GM18517 (cell line): ENCODE measurements around the gene GLB1L2.

Experiments used
- ATAC-seq: cut with Tn5 transposase; IDR thresholded peaks from one replicate; pipeline ENCODE4 v1.9.1; 2021; ENCODE audit warnings: mild to moderate bottlenecking, moderate library complexity; ENCODE audit not compliant: unreplicated experiment

Gene GLB1L2

DNA sequence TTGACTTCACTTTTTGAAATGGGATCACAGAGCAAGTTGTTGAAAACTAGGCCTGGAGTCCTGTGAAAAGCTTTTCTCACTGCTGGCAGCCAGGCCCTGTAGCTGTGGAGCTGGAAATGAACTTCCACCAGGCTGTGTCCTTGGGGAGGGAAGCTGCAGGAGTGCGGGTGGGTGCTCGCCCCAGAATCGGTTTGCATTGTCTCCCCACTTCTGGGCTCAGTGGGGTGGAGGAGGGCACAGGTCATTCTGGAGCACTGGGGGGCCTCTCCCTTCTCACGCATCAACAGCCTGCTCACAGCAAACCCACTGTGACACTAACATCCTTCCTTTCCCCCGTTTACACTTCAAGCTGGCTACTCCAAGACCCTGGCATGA is 15.2 kb downstream of the GLB1L2 start:
- no peak for ATAC-seq

DNA sequence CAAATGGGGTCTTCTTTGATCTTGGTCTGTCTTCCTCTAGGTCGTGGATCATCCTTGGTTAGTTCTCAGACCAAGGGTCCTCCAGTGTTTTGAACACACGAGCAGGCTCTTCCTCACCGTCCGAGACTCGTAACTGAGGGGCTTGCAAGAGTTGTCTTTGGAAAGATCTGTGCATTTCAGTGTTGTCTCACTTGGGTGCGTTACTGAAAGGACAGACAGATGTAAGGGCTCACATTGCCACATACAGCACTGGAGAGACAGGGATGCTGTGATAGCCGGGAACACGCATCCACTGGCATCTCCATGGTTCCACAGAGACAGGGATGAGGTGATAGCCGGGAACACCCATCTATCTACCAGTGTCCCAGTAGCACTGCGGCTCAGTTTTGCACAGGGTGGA is 15.7 kb downstream of the GLB1L2 start:
- no peak for ATAC-seq

DNA sequence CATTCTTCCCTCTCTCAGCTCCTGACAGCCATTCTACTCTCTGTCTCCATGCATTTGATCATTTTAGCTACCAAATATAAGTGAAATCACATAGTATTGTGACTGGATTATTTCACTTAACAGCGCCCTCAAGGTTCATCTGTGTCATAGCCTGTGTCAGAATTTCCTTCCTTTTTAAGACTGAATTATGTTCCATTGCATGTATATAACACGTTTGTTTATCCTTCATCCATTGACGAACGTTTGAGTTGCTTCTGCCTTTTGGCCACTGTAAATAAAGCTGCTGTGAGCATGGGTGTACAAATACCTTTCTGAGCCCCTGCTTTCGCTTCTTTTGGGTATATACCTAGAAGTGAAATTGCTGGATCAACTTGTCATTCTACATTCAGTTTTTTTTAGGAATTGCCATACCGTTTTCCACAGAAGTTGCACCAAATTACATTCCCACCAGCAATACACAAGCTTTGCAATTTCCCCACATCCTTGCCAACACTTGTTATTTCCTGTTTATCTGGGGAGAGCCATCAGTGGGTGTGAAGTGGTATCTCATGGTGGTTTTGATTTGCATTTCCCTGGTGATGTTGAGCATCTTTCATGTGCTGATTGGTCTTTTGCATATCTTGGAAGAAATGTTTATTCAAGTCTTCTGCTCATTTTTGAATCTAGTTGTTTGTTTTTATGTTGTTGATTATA is 17.5 kb downstream of the GLB1L2 start:
- ATAC-seq: no peak

DNA sequence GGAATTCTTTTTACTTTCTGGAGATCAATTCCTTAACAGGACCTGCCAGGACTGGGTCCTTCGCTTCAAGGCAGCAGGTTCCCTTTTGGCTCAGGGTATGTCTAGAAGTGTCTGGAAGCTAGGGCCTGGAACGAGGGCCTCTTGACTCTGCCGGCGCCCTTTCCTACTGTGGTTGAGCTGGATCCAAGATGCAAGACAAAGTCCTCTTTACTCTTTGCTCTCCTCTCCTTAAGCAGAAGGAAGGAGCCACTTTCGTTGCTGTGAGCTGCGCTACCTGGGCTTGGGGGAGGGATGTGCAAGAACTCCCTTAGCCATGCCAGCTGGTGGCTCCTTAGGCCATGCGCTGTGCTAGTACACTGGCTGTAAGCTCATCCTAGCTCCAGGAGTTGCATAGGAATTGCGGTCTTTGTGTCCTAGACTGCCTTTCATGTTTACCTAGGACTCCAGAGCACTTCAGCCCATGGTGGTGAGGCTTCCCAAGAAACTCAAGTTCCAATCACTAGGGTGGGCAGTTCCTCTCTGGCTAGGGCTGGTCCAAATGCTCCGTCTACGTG is 18.1 kb downstream of the GLB1L2 start:
- ATAC-seq: no peak

DNA sequence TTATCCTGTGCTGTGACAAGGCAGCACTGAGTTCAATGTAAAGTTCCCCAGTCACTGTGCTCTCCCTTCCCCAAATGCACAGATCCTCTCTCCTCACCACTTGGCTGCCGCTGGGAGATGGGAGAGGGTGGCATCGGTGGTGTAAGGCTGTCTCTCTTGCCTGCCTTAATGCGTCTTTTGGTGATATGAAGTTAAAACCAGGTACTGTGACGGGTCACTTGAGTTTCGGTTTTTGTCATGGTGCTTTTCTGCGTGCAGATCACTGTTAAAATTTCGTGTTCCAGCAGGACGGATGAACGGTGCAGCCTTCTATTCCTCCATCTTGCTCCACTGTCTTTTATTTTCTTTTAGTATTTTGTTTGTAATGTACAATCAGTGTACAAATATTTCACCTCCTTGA is 18.6 kb downstream of the GLB1L2 start:
- ATAC-seq: no peak

DNA sequence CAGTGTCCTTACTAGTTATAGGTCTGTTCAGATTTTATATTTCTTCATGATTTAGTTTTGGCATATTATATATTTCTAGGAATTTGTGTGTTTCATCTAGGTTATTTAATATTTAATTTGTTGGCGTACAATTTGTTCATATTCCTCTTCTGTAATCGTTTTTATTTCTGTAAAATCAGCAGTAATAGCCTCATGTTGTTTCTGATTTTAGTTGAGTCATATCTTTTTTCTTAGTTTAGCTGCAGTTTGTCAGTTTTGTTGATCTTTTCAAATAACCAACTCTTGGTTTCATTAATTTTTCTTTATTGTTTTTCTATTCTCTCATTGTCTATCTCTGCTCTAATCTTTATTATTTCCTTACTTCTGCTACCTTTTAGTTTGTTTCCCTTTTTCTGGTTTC is 20.3 kb downstream of the GLB1L2 start:
- no peak for ATAC-seq

DNA sequence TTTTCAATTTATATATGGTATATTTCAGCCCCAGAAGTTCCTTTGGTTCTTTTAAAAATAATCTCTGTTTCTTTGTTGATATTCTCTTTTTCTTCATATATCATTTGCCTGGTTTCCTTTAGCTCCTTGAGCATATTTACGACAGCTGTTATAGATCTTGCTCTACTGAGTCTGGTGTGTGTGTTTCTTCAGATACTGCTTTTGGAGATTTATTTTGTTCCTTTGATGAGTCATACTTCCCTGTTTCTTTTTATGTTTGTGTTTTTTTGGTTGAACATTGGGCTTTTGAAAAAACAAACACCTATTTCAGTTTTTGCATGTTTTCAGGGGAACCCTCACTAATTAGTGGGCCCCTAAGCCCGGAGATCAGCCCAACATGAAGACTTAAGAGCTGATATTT is 23.3 kb downstream of the GLB1L2 start:
- ATAC-seq: no peak

DNA sequence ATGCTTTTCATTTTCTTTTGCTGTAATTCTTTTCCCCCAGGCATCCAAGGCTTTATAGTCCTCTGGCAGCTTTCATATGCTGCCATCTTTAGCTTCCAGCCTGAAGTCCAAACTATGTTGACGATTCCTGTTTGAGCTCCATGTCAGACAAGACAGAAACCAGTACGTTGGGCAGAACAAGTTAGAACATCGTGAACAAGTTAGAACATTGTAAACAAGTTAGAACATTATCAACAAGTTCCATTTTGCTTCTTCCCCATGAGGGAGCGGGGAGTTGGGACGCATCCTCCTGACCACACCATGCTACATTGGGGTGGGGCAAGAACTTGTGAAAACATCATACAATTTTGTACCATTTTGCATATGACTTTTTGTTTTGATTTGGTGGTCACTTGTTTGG is 23.9 kb downstream of the GLB1L2 start:
- ATAC-seq: no peak

DNA sequence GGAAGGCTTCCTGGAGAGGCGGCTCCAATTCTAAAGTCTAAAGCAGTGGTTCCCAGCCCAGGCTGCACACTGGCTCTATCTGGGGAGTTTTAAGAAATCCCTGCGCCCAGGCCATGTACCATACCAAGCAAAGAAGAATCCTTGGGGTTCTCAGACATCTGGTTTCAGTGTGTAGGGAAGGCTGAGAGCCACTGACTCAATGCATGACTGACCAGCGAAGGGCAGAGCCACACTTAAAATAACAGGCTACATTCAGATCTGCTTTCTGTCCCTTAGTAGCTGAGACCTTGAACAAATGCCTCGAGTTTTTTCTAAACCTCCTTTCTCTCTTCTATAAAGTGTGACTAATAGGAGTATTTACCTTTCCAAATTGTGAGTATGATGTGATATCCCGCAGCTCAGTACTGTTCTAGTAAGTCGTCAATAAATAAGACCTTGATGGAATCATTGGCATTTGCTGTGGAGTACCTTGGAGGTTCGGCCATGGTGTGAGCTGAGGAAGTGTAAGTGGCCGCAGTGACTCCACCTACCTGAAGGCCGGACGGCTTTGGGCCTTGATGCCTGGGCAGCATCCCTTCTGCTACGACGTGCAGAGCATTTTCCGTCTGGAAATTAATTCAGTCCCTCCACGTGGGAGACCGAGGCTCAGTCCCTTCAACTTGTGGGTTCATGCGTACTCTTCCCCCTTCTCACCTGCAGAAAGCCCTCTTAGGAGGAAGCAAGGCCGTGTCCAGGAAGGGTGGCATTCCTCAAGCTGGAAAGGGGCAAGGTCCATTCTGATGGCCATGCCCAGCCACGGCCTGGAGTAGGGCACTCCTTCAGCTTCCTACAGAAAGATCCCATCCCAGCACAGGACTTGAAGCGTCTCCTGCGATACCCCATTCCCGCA is 25.1 kb downstream of the GLB1L2 start:
- no peak for ATAC-seq

DNA sequence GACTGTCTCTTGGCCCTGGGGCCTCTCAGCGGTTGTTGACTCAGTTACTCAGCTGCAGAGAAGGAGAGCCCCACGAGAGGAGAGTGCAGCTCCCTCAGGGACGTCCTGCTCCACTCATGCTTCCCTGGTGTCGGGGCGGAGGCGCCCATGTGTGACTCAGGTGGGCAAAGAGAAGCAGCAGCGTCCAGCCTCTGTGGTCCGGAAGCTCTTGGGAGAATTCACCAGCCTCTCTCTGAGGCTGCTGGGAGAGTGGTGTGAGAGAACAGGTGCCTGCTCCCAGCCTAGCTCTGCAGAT is 25.7 kb downstream of the GLB1L2 start:
- ATAC-seq: no peak

DNA sequence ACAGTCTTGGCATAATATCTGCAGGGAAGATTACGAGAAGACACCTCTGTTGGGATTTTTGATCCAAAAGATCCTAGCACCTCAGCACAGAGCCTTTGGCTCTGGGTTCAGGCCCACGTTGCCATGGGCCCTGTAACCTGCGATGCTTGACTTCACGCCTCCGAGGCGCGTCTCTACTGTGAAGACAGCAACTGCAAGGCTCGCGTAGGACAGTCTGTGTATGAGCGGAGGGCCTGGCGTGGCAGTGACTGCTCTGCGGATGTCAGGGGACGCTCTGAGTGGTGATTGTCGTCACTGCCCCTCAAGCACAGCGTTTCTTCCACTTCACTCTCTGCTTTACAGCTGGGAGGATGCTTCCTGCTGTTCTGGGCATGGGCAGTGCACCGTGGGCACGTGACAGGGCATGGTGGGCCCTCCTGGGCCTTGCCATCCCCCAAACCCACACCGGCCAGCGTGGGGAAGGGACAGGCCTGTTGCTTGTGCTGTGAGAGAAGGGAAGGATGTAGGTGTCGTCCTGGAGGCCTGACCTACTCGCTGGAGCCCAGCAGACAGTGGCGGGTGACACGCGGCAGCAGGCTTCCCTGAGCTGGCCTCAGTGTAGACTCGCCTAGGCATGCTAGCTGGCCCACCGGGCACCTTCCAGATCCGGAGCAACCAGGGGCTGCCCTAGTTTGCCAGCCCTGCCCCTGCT is 26.5 kb downstream of the GLB1L2 start:
- ATAC-seq: no peak

DNA sequence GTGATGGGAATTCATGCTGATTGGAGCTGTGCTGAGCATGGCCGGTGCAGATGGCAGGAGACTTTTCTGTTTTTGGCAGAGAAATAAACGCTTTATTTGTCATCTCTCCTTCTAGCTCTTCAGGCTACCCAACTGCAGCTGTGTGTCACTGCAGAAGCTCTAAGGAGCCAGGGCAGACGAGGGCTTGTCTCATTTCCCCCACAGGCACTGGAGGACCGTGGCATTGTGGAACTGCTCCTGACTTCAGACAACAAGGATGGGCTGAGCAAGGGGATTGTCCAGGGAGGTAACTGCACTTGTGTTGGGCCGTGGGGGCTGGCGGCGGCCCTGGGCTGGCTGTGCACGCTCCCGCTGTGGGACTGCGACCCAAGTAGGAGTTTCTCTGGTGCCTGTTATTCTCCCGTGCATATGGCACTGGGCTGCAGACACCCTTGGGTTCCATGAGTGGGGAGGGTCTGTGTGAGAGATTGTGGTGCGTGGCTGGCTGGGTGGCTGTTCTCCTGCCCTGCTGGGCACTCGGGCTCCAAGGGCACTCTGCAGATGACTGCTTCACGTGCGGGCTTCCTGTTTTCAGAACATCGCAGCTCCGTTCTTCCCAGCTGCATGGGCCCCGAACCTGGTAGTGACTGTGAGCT is 27.2 kb downstream of the GLB1L2 start:
- no peak for ATAC-seq

DNA sequence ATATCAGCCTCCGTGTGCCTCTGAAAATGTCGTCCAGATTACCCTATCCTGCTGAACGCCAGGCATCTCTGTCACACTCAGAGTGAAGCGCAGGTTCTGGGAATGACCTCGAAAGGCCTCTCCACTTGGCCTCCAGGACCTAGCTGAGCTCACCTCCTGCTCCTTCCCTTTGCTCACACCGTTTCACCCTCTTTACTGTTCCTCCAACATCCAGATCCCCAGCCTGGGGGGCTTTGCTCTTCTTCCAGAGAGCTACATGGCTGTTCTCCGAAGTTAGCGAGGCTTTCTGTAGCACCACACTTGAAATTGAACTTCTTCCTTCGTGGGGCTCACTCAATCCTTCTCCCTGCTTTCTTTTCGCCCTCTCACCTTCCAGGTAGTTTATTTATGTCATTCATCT is 27.9 kb downstream of the GLB1L2 start:
- ATAC-seq: no peak

DNA sequence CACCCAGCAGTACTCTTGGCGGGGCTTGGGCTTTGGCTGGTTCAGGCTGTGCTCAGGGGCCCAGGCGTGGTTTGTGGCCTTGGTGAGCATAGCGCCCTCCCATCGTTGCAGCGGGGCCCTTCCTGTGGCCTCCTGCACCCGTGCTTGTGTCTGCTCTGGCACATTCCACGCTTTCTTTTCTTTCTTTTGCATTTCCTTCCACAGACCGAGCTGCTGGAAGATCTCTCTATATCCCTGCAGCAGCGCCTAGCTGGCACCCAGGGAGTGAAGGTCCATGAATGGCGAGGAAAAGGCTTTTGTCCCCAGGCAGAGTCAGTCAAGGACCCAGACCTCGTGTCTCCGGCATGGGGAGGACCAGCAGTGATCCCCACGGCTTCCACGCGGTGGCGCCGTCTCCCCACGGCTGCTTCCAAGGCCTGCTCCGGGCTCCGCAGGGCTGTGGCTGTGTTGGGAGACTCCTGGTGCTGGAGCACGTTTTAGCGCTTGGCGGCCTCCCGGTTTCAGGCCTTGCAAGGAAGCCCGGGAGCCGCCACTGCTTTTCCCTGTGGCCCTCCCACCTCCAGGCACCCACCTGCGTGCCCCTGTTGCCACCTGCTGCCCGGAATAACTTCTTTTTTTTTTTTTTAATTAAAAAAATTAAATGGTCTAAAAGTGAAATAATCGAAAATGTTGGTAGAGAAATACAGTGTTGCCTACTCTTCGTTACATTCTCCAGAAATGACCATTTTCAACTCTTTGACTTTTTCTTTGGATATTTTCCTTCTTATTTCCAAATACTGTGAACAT is 28.5 kb downstream of the GLB1L2 start:
- peak; percentile 64 for ATAC-seq

DNA sequence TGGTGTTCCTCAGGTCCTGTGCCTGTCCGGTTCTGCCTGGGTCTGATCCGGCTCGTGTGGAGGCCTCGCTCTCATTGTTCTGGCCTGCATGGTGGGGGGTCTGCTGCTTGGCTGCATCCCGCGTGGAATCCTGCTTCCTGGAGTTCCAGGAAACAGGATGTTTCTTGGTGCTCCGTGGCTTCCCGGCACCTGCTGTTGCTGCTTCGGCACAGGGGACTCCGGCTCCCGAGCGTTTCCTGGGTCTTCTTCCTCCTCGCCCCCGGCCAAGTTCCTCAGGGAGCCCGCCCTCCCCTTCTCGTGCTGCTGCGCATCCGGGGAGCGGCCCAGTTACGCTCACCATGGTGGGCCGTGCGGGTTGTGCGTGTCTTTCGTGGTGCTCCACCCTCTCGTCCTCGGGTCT is 29.9 kb downstream of the GLB1L2 start:
- no peak for ATAC-seq

DNA sequence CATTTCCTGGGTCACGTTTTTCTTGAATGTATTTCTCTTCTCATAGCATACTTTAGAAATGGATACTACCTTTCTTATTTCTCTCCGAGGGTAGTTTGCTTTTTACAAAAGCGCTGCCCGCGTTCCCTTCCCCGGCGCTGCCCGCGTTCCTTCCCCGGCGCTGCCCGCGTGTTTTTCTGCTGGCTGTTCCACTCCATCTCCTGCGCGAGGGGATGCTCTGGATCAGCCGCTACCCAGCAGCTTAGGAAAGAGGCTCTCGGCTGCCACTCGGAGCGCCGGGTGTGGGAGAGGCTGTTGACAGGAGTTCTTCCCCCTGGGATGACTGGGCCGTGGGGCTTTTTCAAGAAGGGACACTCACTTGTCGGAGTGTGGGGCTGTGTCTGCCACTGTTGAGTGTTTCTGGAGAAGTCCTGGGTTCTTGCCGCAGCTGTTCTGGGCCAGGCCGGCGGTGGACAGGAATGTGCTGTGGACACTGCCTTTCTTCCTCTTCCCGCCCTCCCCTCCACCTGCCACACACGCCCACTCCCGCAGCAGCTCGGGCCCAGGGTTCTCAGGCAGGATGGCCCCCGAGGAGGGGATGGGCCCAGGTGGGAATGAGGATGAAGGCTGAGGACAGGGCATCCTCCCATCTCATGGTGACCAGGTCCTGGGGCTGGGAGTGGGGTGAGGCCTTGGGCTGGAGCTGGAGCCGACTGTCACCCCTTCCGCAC is 30.6 kb downstream of the GLB1L2 start:
- no peak for ATAC-seq

DNA sequence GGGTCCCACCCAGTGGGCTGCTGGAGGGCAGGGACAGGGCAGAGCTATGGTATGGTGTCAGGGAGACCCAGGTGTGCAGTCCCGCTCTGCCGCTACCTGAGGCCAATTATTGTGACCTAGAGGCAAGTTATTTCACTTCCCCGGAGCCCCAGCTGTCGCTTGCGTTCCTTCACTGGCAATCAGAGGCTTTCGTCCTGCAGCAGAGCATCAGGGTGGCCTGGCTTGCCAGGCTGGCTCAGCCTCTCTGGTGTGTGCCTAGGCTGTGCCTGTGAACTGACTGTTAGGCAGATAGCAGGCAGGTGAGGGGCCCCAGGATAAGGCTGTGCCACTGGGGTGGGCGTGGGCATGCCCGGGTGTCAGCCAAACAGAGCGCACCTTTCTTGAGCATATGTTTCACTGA is 31.4 kb downstream of the GLB1L2 start:
- ATAC-seq: no peak

DNA sequence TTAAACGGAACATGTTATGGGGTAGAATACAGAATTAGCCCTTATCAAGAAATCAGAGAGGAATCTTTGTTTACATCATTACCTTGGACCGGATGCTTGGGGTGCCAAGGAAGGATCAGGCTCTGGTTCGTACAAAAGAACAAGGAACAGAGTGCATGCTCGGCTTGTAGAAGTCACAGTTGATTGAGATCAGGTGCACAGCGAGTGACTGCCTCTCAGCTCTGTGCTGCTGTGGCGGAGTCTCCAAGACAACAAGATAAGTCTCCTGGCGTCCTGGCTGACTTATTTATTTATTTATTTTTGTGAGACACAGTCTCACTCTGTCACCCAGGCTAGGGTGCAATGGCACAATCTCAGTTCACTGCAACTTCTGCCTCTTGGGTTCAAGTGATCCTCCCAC is 31.8 kb downstream of the GLB1L2 start:
- ATAC-seq: no peak

DNA sequence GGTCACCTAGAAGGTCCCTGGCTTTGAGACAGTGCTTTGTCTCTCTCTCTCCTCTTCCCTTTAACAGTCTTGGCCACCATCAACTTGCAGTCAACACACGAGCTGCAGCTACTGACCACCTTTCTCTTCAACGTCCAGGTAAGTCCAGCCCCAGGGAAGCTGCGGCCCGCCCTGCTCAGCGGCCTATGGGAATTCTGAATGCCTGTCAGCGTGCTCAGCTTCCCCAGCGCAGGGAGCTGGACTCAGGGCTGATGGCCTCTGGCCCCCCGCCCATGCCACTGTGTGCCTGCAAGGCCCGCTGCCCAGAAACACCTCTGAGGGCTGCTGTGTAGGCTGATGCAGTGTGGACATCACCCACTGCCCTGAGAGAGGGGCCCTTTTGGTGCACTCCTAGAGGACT is 32.5 kb downstream of the GLB1L2 start:
- ATAC-seq: no peak
